Activated naive CD8-positive, alpha-beta T cell treated with anti-CD3 and anti-CD28 coated beads, Interleukin-2, amount 50 U/mL, for 24 hours (primary cell): Measurements from ENCODE around the gene GPAT2.
"Not testable (repeated sequence)": the region's sequence is repeated elsewhere in the genome, so short reads cannot be mapped to it uniquely, and the experiment has no call there.

Experiments used
- ATAC-seq: fragments of 150-1000 bp; cut with Tn5 transposase; one replicate; pipeline ENCODE4 v1.10.0; 2021
- DNase-seq: peaks from one replicate; pipeline ENCODE4 v3.0.0; 2021
- H3K27ac Mint-ChIP-seq: one replicate; pipeline ENCODE4 v1.8.0; 2021; ENCODE audit warnings: mild to moderate bottlenecking, mixed read lengths
- H3K27me3 Mint-ChIP-seq: one replicate; pipeline ENCODE4 v1.8.0; 2021; ENCODE audit warnings: mixed read lengths
- H3K36me3 Mint-ChIP-seq: one replicate; pipeline ENCODE4 v1.8.0; 2021; ENCODE audit warnings: low read depth, mixed read lengths
- H3K4me1 Mint-ChIP-seq: one replicate; pipeline ENCODE4 v1.8.0; 2021; ENCODE audit warnings: mixed read lengths
- H3K4me3 Mint-ChIP-seq: one replicate; pipeline ENCODE4 v1.8.0; 2021; ENCODE audit warnings: mild to moderate bottlenecking, moderate library complexity, mixed read lengths
- H3K9me3 Mint-ChIP-seq: one replicate; pipeline ENCODE4 v1.8.0; 2021; ENCODE audit warnings: mixed read lengths

GPAT2 gene

GRCh38 chr2:96069878-96070277 is 35.2 kb upstream of the GPAT2 start:
- ATAC-seq, H3K9me3 Mint-ChIP-seq, DNase-seq, H3K4me1 Mint-ChIP-seq, H3K27me3 Mint-ChIP-seq, H3K36me3 Mint-ChIP-seq, H3K27ac Mint-ChIP-seq, H3K4me3 Mint-ChIP-seq: not testable (repeated sequence)

- not testable (repeated sequence) for H3K4me1 Mint-ChIP-seq, H3K9me3 Mint-ChIP-seq, DNase-seq, H3K36me3 Mint-ChIP-seq, ATAC-seq, H3K27ac Mint-ChIP-seq, H3K4me3 Mint-ChIP-seq, H3K27me3 Mint-ChIP-seq
Measured at GRCh38 chr2:96067902-96068581, 33.3 kb upstream of the GPAT2 start.

- not testable (repeated sequence) for H3K4me1 Mint-ChIP-seq, H3K36me3 Mint-ChIP-seq, ATAC-seq, H3K27ac Mint-ChIP-seq, H3K27me3 Mint-ChIP-seq, H3K4me3 Mint-ChIP-seq, DNase-seq, H3K9me3 Mint-ChIP-seq
Measured at GRCh38 chr2:96067098-96067660, 32.5 kb upstream of the GPAT2 start.

- not testable (repeated sequence) for DNase-seq, H3K9me3 Mint-ChIP-seq, H3K27me3 Mint-ChIP-seq, H3K36me3 Mint-ChIP-seq, H3K27ac Mint-ChIP-seq, H3K4me1 Mint-ChIP-seq, ATAC-seq, H3K4me3 Mint-ChIP-seq
Measured at GRCh38 chr2:96066511-96066910, 31.8 kb upstream of the GPAT2 start.

GRCh38 chr2:96065954-96066353 is 31.2 kb upstream of the GPAT2 start:
- ATAC-seq, H3K36me3 Mint-ChIP-seq, H3K4me3 Mint-ChIP-seq: not testable (repeated sequence)

GRCh38 chr2:96065381-96065930 is 30.7 kb upstream of the GPAT2 start:
- H3K36me3 Mint-ChIP-seq: no peaks in the 10 kb centered on the region
- H3K27ac Mint-ChIP-seq: no peak overlapping the region
- peaks cover 6% of the 10 kb centered on the region for H3K4me1 Mint-ChIP-seq
- no peak overlapping the region for H3K4me3 Mint-ChIP-seq
- H3K27me3 Mint-ChIP-seq: no peaks in the 10 kb centered on the region
- no peak for DNase-seq
- no peak for ATAC-seq
- no peaks in the 10 kb centered on the region for H3K9me3 Mint-ChIP-seq

More at GRCh38 chr2:96065954-96066353, 31.2 kb upstream of the GPAT2 start:
- not testable (repeated sequence) for H3K9me3 Mint-ChIP-seq, H3K4me1 Mint-ChIP-seq, H3K27ac Mint-ChIP-seq, DNase-seq, H3K27me3 Mint-ChIP-seq

GRCh38 chr2:96064760-96065159 is 30.0 kb upstream of the GPAT2 start:
- H3K4me1 Mint-ChIP-seq, H3K36me3 Mint-ChIP-seq, H3K27me3 Mint-ChIP-seq, H3K9me3 Mint-ChIP-seq, DNase-seq, ATAC-seq, H3K4me3 Mint-ChIP-seq, H3K27ac Mint-ChIP-seq: not testable (repeated sequence)

- H3K27ac Mint-ChIP-seq, H3K36me3 Mint-ChIP-seq, H3K4me3 Mint-ChIP-seq: not testable (repeated sequence)
Measured at GRCh38 chr2:96064047-96064675, 29.4 kb upstream of the GPAT2 start.

GRCh38 chr2:96063116-96063899 is 28.6 kb upstream of the GPAT2 start:
- H3K4me1 Mint-ChIP-seq, H3K27me3 Mint-ChIP-seq, H3K9me3 Mint-ChIP-seq, H3K4me3 Mint-ChIP-seq, H3K36me3 Mint-ChIP-seq: not testable (repeated sequence)
- peak; percentile 91 for ATAC-seq
- peak overlapping the region; percentile 12 for H3K27ac Mint-ChIP-seq
- peak; percentile 21 for DNase-seq

More at GRCh38 chr2:96064047-96064675, 29.4 kb upstream of the GPAT2 start:
- ATAC-seq, H3K9me3 Mint-ChIP-seq, H3K27me3 Mint-ChIP-seq, DNase-seq, H3K4me1 Mint-ChIP-seq: not testable (repeated sequence)

GRCh38 chr2:96062483-96062882 is 27.8 kb upstream of the GPAT2 start:
- not testable (repeated sequence) for H3K4me3 Mint-ChIP-seq, H3K4me1 Mint-ChIP-seq, H3K27ac Mint-ChIP-seq, DNase-seq, ATAC-seq, H3K9me3 Mint-ChIP-seq, H3K36me3 Mint-ChIP-seq, H3K27me3 Mint-ChIP-seq

- not testable (repeated sequence) for ATAC-seq, H3K9me3 Mint-ChIP-seq, DNase-seq, H3K27ac Mint-ChIP-seq, H3K27me3 Mint-ChIP-seq, H3K36me3 Mint-ChIP-seq, H3K4me1 Mint-ChIP-seq, H3K4me3 Mint-ChIP-seq
Measured at GRCh38 chr2:96061901-96062300, 27.2 kb upstream of the GPAT2 start.

- not testable (repeated sequence) for H3K4me1 Mint-ChIP-seq, DNase-seq, H3K27me3 Mint-ChIP-seq, H3K36me3 Mint-ChIP-seq, H3K9me3 Mint-ChIP-seq, ATAC-seq, H3K27ac Mint-ChIP-seq, H3K4me3 Mint-ChIP-seq
Measured at GRCh38 chr2:96061197-96061817, 26.6 kb upstream of the GPAT2 start.

GRCh38 chr2:96060325-96060724 is 25.6 kb upstream of the GPAT2 start:
- not testable (repeated sequence) for DNase-seq, H3K27ac Mint-ChIP-seq, H3K4me3 Mint-ChIP-seq, H3K9me3 Mint-ChIP-seq, H3K4me1 Mint-ChIP-seq, H3K36me3 Mint-ChIP-seq, H3K27me3 Mint-ChIP-seq, ATAC-seq

- not testable (repeated sequence) for H3K27ac Mint-ChIP-seq, DNase-seq, H3K4me1 Mint-ChIP-seq, H3K36me3 Mint-ChIP-seq, H3K27me3 Mint-ChIP-seq, H3K9me3 Mint-ChIP-seq, ATAC-seq, H3K4me3 Mint-ChIP-seq
Measured at GRCh38 chr2:96059443-96059842, 24.7 kb upstream of the GPAT2 start.
